Loucy (cell line): ENCODE data around the gene PPFIBP1.

ENCODE experiments used
- EZH2phosphoT487 ChIP-seq: fragments of 200-600 bp; IDR thresholded peaks from 2 replicates; pipeline ENCODE4 v1.6.1; 2018; ENCODE audit warnings: antibody characterized with exemption, mild to moderate bottlenecking, moderate library complexity, borderline replicate concordance
- TF ChIP-seq, protein P1 (sequence below): fragments of 200-600 bp; sonication (generic); conservative IDR thresholded peaks from 2 replicates; pipeline ENCODE4 v1.5.1; 2014; ENCODE audit warnings: mild to moderate bottlenecking, antibody characterized with exemption, low read length

DNA sequence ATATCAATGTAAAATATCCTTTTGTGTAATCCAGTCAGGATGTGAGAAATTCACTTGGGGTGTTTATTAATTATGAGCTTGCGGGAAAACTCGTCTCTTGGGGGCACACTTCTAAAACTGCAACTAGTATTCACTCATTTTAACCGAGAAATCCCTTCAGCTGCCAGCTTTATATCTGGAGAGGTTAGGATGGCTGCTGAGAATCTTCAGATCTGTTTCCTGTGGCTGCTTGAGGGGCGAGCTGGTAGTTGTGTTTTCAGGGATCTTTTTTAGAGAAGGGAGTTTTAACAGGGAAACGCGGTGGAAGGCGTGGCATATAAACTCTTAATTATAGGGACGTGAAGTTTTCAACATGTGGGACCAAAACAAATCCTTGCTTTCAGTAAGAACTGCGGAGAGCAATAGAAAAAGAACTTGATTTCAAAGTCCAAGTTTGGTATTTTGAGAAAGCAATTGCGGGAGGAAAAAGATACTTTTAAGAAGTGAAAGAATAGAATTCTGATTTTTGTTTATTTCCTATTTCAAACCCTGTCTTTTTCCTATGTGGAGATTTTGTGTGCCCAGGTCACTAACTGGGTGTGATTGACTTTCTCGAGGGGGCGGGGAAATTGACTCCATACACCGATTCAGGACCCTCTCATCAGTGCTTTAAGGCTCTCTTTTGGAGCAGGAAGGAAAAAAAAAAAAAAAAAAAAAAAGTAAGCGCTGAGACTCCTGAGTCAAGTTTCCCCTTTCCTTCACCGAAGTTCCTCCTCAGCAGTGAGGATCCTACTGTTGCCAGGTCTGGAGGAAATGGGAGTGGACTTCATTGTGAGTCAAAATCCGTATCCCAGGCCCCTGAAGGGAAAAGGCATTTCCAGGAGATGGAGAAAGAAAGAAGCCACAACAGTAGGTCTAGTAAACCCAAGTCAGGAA, 1.1 kb downstream of the PPFIBP1 start:
- TF ChIP-seq, protein P1, sequence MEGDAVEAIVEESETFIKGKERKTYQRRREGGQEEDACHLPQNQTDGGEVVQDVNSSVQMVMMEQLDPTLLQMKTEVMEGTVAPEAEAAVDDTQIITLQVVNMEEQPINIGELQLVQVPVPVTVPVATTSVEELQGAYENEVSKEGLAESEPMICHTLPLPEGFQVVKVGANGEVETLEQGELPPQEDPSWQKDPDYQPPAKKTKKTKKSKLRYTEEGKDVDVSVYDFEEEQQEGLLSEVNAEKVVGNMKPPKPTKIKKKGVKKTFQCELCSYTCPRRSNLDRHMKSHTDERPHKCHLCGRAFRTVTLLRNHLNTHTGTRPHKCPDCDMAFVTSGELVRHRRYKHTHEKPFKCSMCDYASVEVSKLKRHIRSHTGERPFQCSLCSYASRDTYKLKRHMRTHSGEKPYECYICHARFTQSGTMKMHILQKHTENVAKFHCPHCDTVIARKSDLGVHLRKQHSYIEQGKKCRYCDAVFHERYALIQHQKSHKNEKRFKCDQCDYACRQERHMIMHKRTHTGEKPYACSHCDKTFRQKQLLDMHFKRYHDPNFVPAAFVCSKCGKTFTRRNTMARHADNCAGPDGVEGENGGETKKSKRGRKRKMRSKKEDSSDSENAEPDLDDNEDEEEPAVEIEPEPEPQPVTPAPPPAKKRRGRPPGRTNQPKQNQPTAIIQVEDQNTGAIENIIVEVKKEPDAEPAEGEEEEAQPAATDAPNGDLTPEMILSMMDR = peak; percentile 11; the same call in 1 of the 2 replicates
- TF ChIP-seq EZH2phosphoT487 = no peak
